Activated effector memory CD4-positive, alpha-beta T cell treated with Interleukin-2 at 50 U/mL for 16 hours (primary cell): ENCODE data around the gene PSMC4.

Source experiments
- DNase-seq: peaks from one replicate; pipeline ENCODE4 v3.0.0-alpha.2; 2020

Gene PSMC4

GRCh38 chr19:39995794-39996193 is 24.8 kb downstream of the PSMC4 start:
- DNase-seq = no peak

- DNase-seq = no peak
These were observed 25.3 kb downstream of the PSMC4 start for GRCh38 chr19:39996218-39996810.

GRCh38 chr19:39996811-39997637 is 26.1 kb downstream of the PSMC4 start, which contains the start of gene ZNF546:
Gene ZNF546, plus strand, starts transcription at chr19:39997060. Its CDS starts 1,267 bp downstream, at chr19:39998327.
- DNase-seq = peak; percentile 88

GRCh38 chr19:39997638-39998216 is 26.8 kb downstream of the PSMC4 start:
- DNase-seq = no peak

DNA sequence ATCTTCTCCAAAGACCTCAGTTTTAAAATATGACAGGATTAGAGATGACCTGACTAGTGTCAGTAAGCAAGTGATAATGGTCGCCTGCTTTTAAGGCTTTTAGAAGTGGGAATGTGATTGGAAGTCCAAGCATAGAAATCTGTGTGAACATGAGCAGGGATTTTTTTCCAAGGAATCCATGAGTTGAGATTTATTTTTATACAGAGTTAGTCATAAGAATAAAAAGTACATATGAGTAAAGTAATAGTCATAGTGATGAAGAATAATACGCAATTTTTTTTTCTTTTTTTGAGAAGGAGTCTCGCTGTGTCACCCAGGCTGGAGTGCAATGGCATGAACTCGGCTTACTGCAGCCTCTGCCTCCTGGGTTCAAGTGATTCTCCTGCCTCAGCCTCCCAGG is 27.5 kb downstream of the PSMC4 start:
- DNase-seq = no peak

- no peak for DNase-seq
These were observed 34.8 kb downstream of the PSMC4 start for GRCh38 chr19:40005691-40006272.

- no peak for DNase-seq
These were observed 35.3 kb downstream of the PSMC4 start for GRCh38 chr19:40006273-40006691.

DNA sequence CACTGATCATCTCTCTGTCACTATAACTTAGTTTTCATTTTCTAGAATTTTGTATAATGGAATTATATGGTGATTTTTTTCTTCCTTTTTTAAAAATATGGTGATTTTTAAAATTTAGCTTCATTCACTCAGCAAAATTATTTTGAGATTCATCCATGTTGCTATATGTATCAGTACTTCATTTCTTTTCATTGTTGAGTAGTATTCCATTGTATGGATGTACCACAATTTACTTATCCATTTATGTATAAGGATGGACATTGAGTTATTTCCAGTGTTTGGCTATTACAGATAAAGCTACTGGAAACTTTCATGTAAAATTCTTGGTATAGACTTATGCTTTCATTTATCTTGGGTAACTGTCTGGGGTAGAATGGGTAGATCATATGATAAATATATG is 38.7 kb downstream of the PSMC4 start:
- DNase-seq = no peak

DNA sequence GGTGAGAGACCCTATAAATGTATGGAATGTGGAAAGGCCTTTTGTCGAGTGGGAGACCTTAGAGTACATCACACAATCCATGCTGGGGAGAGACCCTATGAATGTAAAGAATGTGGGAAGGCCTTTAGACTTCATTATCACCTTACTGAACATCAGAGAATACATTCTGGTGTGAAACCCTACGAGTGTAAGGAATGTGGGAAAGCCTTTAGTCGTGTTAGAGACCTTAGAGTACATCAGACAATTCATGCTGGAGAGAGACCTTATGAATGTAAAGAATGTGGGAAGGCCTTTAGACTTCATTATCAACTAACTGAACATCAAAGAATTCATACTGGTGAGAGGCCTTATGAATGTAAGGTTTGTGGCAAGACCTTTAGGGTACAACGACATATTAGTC is 43.0 kb downstream of the PSMC4 start:
- DNase-seq = no peak

GRCh38 chr19:40023969-40024368 is 53.0 kb downstream of the PSMC4 start:
- no peak for DNase-seq

GRCh38 chr19:40025938-40026596 is 55.1 kb downstream of the PSMC4 start:
- no peak for DNase-seq

DNA sequence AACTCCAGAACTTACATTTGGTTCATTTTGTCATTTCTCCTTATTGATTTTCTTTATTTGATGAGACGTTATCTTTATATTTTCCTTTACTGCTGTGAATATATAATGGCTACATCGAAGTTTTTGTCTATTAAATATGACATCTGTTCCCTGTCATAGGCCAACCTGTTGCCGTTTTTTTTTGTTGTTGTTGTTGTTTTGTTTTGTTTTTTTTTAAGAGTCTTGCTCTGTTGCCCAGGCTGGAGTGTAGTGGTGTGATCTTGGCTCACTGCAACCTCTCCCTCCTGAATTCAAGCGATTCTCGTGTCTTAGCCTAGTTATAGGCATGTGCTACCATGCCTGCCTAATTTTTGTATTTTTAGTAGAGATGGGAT is 55.6 kb downstream of the PSMC4 start:
- DNase-seq = no peak
